Right lobe of liver (tissue), 4 donors: ENCODE data around the gene RBM47.

ENCODE experiments used
- POLR2A ChIP-seq: fragments of 450-650 bp; IDR thresholded peaks from one replicate; pipeline ENCODE4 v1.6.1; 2017; ENCODE audit warnings: antibody characterized with exemption, mild to moderate bottlenecking
- TF ChIP-seq, protein P1 (sequence below), 4 donors: fragments of 200-600 bp in 3 of 4; fragments of 450-650 bp in 1 of 4; IDR thresholded peaks; one replicate each; pipeline versions ENCODE4 v1.5.1 to v1.8.0; 2016 to 2022; ENCODE audit warnings: antibody characterized with exemption in 4 of 4, mild to moderate bottlenecking in 2 of 4
- donor health status: DM: no; HTN: no; CAD: no.
- donor health status: DM: no; HTN: no; CAD: no.
- donor health status: DM: no; HTN: yes; CAD: no.

DNA sequence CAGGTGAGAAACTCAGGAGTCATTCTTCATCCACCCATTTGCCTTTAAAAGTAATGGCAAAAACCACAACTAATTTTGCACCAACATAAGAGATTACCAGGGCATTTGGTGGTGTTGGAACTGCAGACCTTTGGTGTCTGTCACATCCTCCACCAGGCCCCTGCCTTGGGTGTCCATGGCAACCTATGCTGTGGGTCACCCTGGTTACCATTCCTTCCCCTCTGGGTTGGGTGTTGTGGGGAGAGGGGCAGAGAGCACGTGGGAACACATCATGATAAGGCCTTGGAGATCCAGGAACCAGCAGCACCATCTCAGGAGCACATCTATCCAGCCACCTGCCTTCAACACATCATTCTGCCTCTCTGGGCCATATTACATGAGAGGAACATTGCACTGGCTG lies 217.3 kb downstream of the RBM47 start:
- no peak for TF ChIP-seq POLR2A
- TF ChIP-seq, protein P1, sequence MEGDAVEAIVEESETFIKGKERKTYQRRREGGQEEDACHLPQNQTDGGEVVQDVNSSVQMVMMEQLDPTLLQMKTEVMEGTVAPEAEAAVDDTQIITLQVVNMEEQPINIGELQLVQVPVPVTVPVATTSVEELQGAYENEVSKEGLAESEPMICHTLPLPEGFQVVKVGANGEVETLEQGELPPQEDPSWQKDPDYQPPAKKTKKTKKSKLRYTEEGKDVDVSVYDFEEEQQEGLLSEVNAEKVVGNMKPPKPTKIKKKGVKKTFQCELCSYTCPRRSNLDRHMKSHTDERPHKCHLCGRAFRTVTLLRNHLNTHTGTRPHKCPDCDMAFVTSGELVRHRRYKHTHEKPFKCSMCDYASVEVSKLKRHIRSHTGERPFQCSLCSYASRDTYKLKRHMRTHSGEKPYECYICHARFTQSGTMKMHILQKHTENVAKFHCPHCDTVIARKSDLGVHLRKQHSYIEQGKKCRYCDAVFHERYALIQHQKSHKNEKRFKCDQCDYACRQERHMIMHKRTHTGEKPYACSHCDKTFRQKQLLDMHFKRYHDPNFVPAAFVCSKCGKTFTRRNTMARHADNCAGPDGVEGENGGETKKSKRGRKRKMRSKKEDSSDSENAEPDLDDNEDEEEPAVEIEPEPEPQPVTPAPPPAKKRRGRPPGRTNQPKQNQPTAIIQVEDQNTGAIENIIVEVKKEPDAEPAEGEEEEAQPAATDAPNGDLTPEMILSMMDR (IDR thresholded peaks at IDR 0.05) = no peak
